Upper lobe of right lung (tissue), 1 donor: ENCODE measurements around the gene CERKL. TPM values are rescaled to one million over a fixed set of nuclear protein-coding genes. Genes with fewer than 3 reads are reported as not detected.

Experiments used
- ATAC-seq: fragments of 200-7000 bp; cut with Tn5 transposase; one replicate; pipeline ENCODE4 v1.9.1; 2020; ENCODE audit warnings: mild to moderate bottlenecking, moderate library complexity
- DNase-seq: peaks from one replicate; pipeline ENCODE4 v3.0.0-alpha.2; 2020
- H3K27ac ChIP-seq: fragments of 200-600 bp; one replicate; pipeline ENCODE4 v1.8.0; 2022
- H3K27me3 ChIP-seq: fragments of 200-600 bp; one replicate; pipeline ENCODE4 v1.8.0; 2022; ENCODE audit warnings: mild to moderate bottlenecking
- H3K36me3 ChIP-seq: fragments of 200-600 bp; one replicate; pipeline ENCODE4 v1.8.0; 2022
- H3K4me1 ChIP-seq: fragments of 200-600 bp; one replicate; pipeline ENCODE4 v1.8.0; 2022
- H3K4me3 ChIP-seq: fragments of 200-600 bp; one replicate; pipeline ENCODE4 v1.8.0; 2022; ENCODE audit warnings: mild to moderate bottlenecking
- H3K9me3 ChIP-seq: fragments of 200-600 bp; one replicate; pipeline ENCODE4 v1.8.0; 2022
- intact Hi-C: fragments of 100-400 bp; cut with DNase I; formaldehyde crosslinking; loops from one replicate; pipeline ENCODE4 v1.11.0; 2022
- total RNA-seq: library from RNA; stranded (reverse); fragmentation: NEBNext Ultra II Directional; extraction: Animal tissue kit (Norgen Biotek cat#: 25700); gene quantifications from one replicate; pipeline ENCODE4 v1.2.1, GENCODE V29; 2021
- TF ChIP-seq, protein P1 (sequence below): fragments of 200-600 bp; IDR thresholded peaks from one replicate; pipeline ENCODE4 v1.8.0; 2022; ENCODE audit warnings: antibody characterized with exemption
- donor health status: DM: no; HTN: yes; CAD: no; lungs with severe emphysema.

Gene CERKL
- total RNA-seq, 1 donor from 2014 or later: 0.29 TPM

DNA sequence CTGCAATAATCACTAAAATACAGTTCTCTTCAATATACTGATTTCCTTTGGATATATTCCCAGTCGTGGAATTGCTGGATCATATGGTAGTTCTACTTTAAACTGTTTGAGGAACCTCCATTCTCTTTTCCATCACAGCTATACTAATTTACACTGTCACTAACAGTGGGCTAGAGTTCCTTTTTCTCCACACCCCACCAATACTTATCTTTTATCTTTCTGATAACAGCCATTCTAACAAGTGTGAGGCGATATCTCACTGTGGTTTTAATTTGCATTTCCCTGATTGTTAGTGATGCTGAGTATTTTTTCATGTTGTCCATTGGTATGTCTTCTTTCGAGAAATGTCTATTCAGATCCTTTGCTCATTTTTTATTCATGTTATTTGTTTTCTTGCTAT is 68.4 kb downstream of the CERKL start:
- no peak for ATAC-seq
- H3K27me3 ChIP-seq: no peaks in the 10 kb centered on the region
- H3K4me1 ChIP-seq: no peaks in the 10 kb centered on the region
- H3K36me3 ChIP-seq: no peaks in the 10 kb centered on the region
- H3K4me3 ChIP-seq: no peak overlapping the region
- DNase-seq: no peak
- H3K27ac ChIP-seq: no peak overlapping the region
- TF ChIP-seq, protein P1, sequence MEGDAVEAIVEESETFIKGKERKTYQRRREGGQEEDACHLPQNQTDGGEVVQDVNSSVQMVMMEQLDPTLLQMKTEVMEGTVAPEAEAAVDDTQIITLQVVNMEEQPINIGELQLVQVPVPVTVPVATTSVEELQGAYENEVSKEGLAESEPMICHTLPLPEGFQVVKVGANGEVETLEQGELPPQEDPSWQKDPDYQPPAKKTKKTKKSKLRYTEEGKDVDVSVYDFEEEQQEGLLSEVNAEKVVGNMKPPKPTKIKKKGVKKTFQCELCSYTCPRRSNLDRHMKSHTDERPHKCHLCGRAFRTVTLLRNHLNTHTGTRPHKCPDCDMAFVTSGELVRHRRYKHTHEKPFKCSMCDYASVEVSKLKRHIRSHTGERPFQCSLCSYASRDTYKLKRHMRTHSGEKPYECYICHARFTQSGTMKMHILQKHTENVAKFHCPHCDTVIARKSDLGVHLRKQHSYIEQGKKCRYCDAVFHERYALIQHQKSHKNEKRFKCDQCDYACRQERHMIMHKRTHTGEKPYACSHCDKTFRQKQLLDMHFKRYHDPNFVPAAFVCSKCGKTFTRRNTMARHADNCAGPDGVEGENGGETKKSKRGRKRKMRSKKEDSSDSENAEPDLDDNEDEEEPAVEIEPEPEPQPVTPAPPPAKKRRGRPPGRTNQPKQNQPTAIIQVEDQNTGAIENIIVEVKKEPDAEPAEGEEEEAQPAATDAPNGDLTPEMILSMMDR: no peak
- H3K9me3 ChIP-seq: no peaks in the 10 kb centered on the region
- intact Hi-C loops: no loop called here

DNA sequence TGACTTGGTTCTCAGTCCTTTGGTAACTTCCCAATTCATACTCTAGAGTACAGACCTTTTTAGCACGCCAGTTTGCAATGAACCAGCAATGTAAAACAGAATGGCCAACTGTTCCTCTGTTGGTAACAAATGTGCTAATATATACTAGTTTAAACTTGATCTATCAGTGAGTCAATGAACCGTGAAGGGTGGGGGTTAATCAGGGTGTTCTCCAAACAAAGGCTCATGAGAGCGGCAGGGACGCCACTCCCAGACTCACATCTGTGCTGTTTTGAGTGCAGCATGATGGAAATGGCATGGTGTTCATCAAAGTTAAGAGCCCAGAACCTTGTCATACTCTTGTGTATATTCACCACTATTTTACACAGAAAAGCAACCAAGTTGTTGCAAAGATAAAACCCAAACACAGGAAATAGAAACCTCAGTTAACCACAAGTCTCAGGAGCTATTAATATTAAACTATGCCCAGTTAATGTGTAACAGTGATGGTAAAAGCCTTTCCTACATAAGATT is 70.3 kb downstream of the CERKL start:
- intact Hi-C loops: no loop called here
- Histone ChIP-seq H3K36me3 (no peaks in the 10 kb centered on the region), H3K9me3 (no peaks in the 10 kb centered on the region), H3K27ac (no peak overlapping the region), H3K4me1 (no peaks in the 10 kb centered on the region), H3K27me3 (no peaks in the 10 kb centered on the region), H3K4me3 (no peak overlapping the region)
- ATAC-seq (peak; percentile 63), DNase-seq (no peak)
- TF ChIP-seq, protein P1: no peak

DNA sequence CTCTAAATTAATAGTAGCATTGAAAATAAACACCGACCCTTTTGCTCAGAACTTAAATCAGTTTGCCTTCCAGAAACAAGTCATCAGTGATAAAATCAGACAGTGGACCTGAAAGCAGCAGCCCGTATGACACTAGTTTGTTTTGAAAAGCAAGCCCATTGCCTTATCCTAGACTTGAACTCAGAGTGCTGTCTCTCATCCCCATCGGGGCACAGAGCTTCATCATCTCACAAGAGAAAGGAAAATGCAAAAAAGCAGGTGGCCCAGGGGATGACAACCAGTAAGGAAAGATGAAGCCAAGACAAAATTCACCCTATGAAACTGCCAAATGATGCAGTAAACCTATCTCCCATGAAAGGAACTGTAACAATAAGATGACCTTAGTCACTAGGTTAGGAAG is 71.2 kb downstream of the CERKL start:
- no peaks in the 10 kb centered on the region for H3K27me3 ChIP-seq
- TF ChIP-seq, protein P1: no peak
- no peak overlapping the region for H3K4me3 ChIP-seq
- no peaks in the 10 kb centered on the region for H3K4me1 ChIP-seq
- H3K9me3 ChIP-seq: no peaks in the 10 kb centered on the region
- intact Hi-C loops: no loop called here
- H3K36me3 ChIP-seq: no peaks in the 10 kb centered on the region
- ATAC-seq (no peak), DNase-seq (no peak)
- H3K27ac ChIP-seq: no peak overlapping the region

DNA sequence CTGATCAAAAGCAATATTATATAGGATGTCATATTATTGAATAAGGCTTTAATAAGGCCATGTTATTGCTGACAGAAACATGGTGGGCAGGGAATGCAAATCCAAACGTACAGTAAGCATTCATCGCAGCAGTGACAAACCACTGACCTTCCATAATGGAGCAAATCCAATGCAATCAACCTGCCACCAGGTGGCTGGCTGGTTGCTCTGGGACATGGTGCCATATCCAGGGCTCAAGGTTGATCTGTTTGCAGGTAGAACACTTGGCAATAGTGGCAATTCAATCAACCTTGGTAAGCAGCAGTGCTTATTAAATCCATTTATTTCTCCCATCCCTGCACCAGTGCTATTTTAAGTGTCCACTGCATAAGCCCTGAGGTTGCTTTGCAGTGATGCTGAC is 75.4 kb downstream of the CERKL start:
- Histone ChIP-seq H3K4me1 (no peaks in the 10 kb centered on the region), H3K27ac (no peak overlapping the region), H3K4me3 (no peak overlapping the region), H3K36me3 (no peaks in the 10 kb centered on the region), H3K9me3 (no peaks in the 10 kb centered on the region), H3K27me3 (no peaks in the 10 kb centered on the region)
- intact Hi-C loops: no loop called here
- TF ChIP-seq, protein P1: no peak
- DNase-seq (no peak), ATAC-seq (no peak)

DNA sequence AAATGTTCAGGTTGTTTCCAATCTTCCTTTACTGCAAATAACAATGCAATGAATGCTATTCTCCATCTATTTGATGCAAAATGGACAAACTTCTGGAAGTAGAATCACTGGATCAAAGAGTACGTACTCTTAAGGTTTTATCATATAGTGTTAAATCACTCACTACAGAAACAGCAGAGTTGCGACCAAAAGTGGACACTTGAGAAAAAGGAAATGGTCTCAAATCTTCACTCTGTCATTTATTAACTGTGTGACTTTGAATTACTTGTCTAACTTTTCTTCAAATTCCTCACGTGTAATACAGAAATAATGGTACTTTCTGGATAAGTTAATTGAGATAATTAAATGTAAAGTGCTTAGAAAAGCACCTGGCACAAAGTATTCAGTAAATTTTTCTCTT is 78.1 kb downstream of the CERKL start:
- Histone ChIP-seq H3K4me1 (no peaks in the 10 kb centered on the region), H3K27me3 (no peaks in the 10 kb centered on the region), H3K9me3 (no peaks in the 10 kb centered on the region), H3K4me3 (no peak overlapping the region), H3K36me3 (no peaks in the 10 kb centered on the region), H3K27ac (no peak overlapping the region)
- DNase-seq (no peak), ATAC-seq (no peak)
- intact Hi-C loops: no loop called here
- TF ChIP-seq, protein P1: no peak

DNA sequence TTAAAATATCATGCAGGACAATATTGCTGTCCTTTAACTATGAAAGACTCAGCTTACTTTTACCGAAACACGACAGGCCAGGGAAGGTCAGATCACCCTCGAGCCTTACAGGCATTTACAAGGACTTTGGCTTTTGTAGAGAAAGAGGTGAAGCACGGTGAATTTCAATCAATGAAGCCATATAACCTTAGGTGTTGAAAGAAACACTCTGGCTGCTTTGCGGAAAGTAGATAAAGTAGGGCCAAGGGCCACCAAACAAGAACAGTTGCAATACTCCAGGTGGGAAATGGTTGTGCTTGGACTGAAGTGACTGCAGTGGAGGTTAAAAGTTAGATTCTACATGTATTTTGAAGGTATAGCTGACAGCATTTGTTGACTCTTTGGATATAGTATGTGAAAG is 80.5 kb downstream of the CERKL start:
- Histone ChIP-seq H3K27me3 (no peaks in the 10 kb centered on the region), H3K4me3 (no peak overlapping the region), H3K4me1 (no peaks in the 10 kb centered on the region), H3K36me3 (no peaks in the 10 kb centered on the region), H3K27ac (no peak overlapping the region), H3K9me3 (no peaks in the 10 kb centered on the region)
- ATAC-seq: no peak
- TF ChIP-seq, protein P1: no peak
- intact Hi-C loops: no loop called here
- DNase-seq: no peak
